Measurements from ENCODE around the gene C4BPA. TPM values are rescaled to one million over a fixed set of nuclear protein-coding genes. Genes with fewer than 3 reads are reported as not detected.

The C4BPA gene
- total RNA-seq, 1 donor from 2014 or later: 0.52 TPM

GRCh38 chr1:207139616-207140015, 35.6 kb downstream of the C4BPA start:
- no peaks in the 10 kb centered on the region for H3K4me1 ChIP-seq (ENCODE audit: control insufficient read depth in 3 of 3, insufficient read depth in 3 of 3, low read length in 3 of 3)
- no peak overlapping the region for H3K9ac ChIP-seq (ENCODE audit: low read depth in 1 of 3, low read length in 3 of 3)
- no peak overlapping the region for H3K27ac ChIP-seq (ENCODE audit: low read depth, low read length)
- no peak overlapping the region for H3K4me3 ChIP-seq (ENCODE audit: low read length in 3 of 3)
- H3K27me3 ChIP-seq (ENCODE audit: control insufficient read depth in 3 of 3, insufficient read depth in 3 of 3, low read length in 3 of 3): no peaks in the 10 kb centered on the region
- no peaks in the 10 kb centered on the region for H3K9me3 ChIP-seq (ENCODE audit: control insufficient read depth in 3 of 3, low read length in 3 of 3)
- H3K36me3 ChIP-seq (ENCODE audit: control insufficient read depth in 3 of 3, insufficient read depth in 3 of 3, low read length in 3 of 3): no peaks in the 10 kb centered on the region

GRCh38 chr1:207140536-207140935, 36.5 kb downstream of the C4BPA start:
- no peak overlapping the region for H3K27ac ChIP-seq (ENCODE audit: low read depth, low read length)
- no peaks in the 10 kb centered on the region for H3K27me3 ChIP-seq (ENCODE audit: control insufficient read depth in 3 of 3, insufficient read depth in 3 of 3, low read length in 3 of 3)
- H3K9ac ChIP-seq (ENCODE audit: low read depth in 1 of 3, low read length in 3 of 3): no peak overlapping the region
- H3K9me3 ChIP-seq (ENCODE audit: control insufficient read depth in 3 of 3, low read length in 3 of 3): no peaks in the 10 kb centered on the region
- no peak overlapping the region for H3K4me3 ChIP-seq (ENCODE audit: low read length in 3 of 3)
- H3K4me1 ChIP-seq (ENCODE audit: control insufficient read depth in 3 of 3, insufficient read depth in 3 of 3, low read length in 3 of 3): no peaks in the 10 kb centered on the region
- no peaks in the 10 kb centered on the region for H3K36me3 ChIP-seq (ENCODE audit: control insufficient read depth in 3 of 3, insufficient read depth in 3 of 3, low read length in 3 of 3)

GRCh38 chr1:207145401-207146058, 41.5 kb downstream of the C4BPA start:
- H3K9me3 ChIP-seq (ENCODE audit: control insufficient read depth in 3 of 3, low read length in 3 of 3): no peaks in the 10 kb centered on the region
- no peaks in the 10 kb centered on the region for H3K4me1 ChIP-seq (ENCODE audit: control insufficient read depth in 3 of 3, insufficient read depth in 3 of 3, low read length in 3 of 3)
- H3K36me3 ChIP-seq (ENCODE audit: control insufficient read depth in 3 of 3, insufficient read depth in 3 of 3, low read length in 3 of 3): no peaks in the 10 kb centered on the region
- H3K27ac ChIP-seq (ENCODE audit: low read depth, low read length): no peak overlapping the region
- H3K4me3 ChIP-seq (ENCODE audit: low read length in 3 of 3): no peak overlapping the region
- H3K27me3 ChIP-seq (ENCODE audit: control insufficient read depth in 3 of 3, insufficient read depth in 3 of 3, low read length in 3 of 3): no peaks in the 10 kb centered on the region
- no peak overlapping the region for H3K9ac ChIP-seq (ENCODE audit: low read depth in 1 of 3, low read length in 3 of 3)

- peaks cover 0 to 4% (median 3%) of the 10 kb centered on the region in 3 donors for H3K36me3 ChIP-seq (ENCODE audit: control insufficient read depth in 3 of 3, insufficient read depth in 3 of 3, low read length in 3 of 3)
- no peaks in the 10 kb centered on the region for H3K4me1 ChIP-seq (ENCODE audit: control insufficient read depth in 3 of 3, insufficient read depth in 3 of 3, low read length in 3 of 3)
- H3K27me3 ChIP-seq (ENCODE audit: control insufficient read depth in 3 of 3, insufficient read depth in 3 of 3, low read length in 3 of 3): no peaks in the 10 kb centered on the region
- H3K4me3 ChIP-seq (ENCODE audit: low read length in 3 of 3): no peak overlapping the region
- H3K9me3 ChIP-seq (ENCODE audit: control insufficient read depth in 3 of 3, low read length in 3 of 3): peaks cover 0 to 2% (median 0%) of the 10 kb centered on the region in 3 donors
- H3K9ac ChIP-seq (ENCODE audit: low read depth in 1 of 3, low read length in 3 of 3): no peak overlapping the region
- no peak overlapping the region for H3K27ac ChIP-seq (ENCODE audit: low read depth, low read length)
Observed at GRCh38 chr1:207151920-207152319, 47.9 kb downstream of the C4BPA start.

- H3K27me3 ChIP-seq (ENCODE audit: control insufficient read depth in 3 of 3, insufficient read depth in 3 of 3, low read length in 3 of 3): no peaks in the 10 kb centered on the region
- no peak overlapping the region for H3K27ac ChIP-seq (ENCODE audit: low read depth, low read length)
- peaks cover 0 to 5% (median 0%) of the 10 kb centered on the region in 3 donors for H3K9me3 ChIP-seq (ENCODE audit: control insufficient read depth in 3 of 3, low read length in 3 of 3)
- H3K36me3 ChIP-seq (ENCODE audit: control insufficient read depth in 3 of 3, insufficient read depth in 3 of 3, low read length in 3 of 3): peaks cover 0 to 4% (median 3%) of the 10 kb centered on the region in 3 donors
- no peak overlapping the region for H3K4me3 ChIP-seq (ENCODE audit: low read length in 3 of 3)
- H3K4me1 ChIP-seq (ENCODE audit: control insufficient read depth in 3 of 3, insufficient read depth in 3 of 3, low read length in 3 of 3): no peaks in the 10 kb centered on the region
- H3K9ac ChIP-seq (ENCODE audit: low read depth in 1 of 3, low read length in 3 of 3): no peak overlapping the region
Observed at GRCh38 chr1:207152792-207153468, 48.9 kb downstream of the C4BPA start.

GRCh38 chr1:207155028-207155427, 51.0 kb downstream of the C4BPA start:
- peaks cover 0 to 4% (median 3%) of the 10 kb centered on the region in 3 donors for H3K36me3 ChIP-seq (ENCODE audit: control insufficient read depth in 3 of 3, insufficient read depth in 3 of 3, low read length in 3 of 3)
- H3K27ac ChIP-seq (ENCODE audit: low read depth, low read length): no peak overlapping the region
- H3K4me3 ChIP-seq (ENCODE audit: low read length in 3 of 3): no peak overlapping the region

GRCh38 chr1:207156095-207156494, 52.1 kb downstream of the C4BPA start:
- H3K9ac ChIP-seq (ENCODE audit: low read depth in 1 of 3, low read length in 3 of 3): no peak overlapping the region
- H3K36me3 ChIP-seq (ENCODE audit: control insufficient read depth in 3 of 3, insufficient read depth in 3 of 3, low read length in 3 of 3): peaks cover 0 to 4% (median 3%) of the 10 kb centered on the region in 3 donors
- H3K27me3 ChIP-seq (ENCODE audit: control insufficient read depth in 3 of 3, insufficient read depth in 3 of 3, low read length in 3 of 3): no peaks in the 10 kb centered on the region
- peaks cover 0 to 5% (median 0%) of the 10 kb centered on the region in 3 donors for H3K9me3 ChIP-seq (ENCODE audit: control insufficient read depth in 3 of 3, low read length in 3 of 3)
- H3K4me1 ChIP-seq (ENCODE audit: control insufficient read depth in 3 of 3, insufficient read depth in 3 of 3, low read length in 3 of 3): no peaks in the 10 kb centered on the region
- H3K27ac ChIP-seq (ENCODE audit: low read depth, low read length): no peak overlapping the region
- H3K4me3 ChIP-seq (ENCODE audit: low read length in 3 of 3): no peak overlapping the region

More at GRCh38 chr1:207155028-207155427, 51.0 kb downstream of the C4BPA start:
- Histone ChIP-seq H3K27me3 (ENCODE audit: control insufficient read depth in 3 of 3, insufficient read depth in 3 of 3, low read length in 3 of 3) (no peaks in the 10 kb centered on the region), H3K4me1 (ENCODE audit: control insufficient read depth in 3 of 3, insufficient read depth in 3 of 3, low read length in 3 of 3) (no peaks in the 10 kb centered on the region), H3K9me3 (ENCODE audit: control insufficient read depth in 3 of 3, low read length in 3 of 3) (peaks cover 0 to 5% (median 0%) of the 10 kb centered on the region in 3 donors), H3K9ac (ENCODE audit: low read depth in 1 of 3, low read length in 3 of 3) (no peak overlapping the region)

GRCh38 chr1:207156826-207157225, 52.8 kb downstream of the C4BPA start:
- H3K27ac ChIP-seq (ENCODE audit: low read depth, low read length): no peak overlapping the region
- H3K9ac ChIP-seq (ENCODE audit: low read depth in 1 of 3, low read length in 3 of 3): no peak overlapping the region
- H3K27me3 ChIP-seq (ENCODE audit: control insufficient read depth in 3 of 3, insufficient read depth in 3 of 3, low read length in 3 of 3): no peaks in the 10 kb centered on the region
- H3K4me1 ChIP-seq (ENCODE audit: control insufficient read depth in 3 of 3, insufficient read depth in 3 of 3, low read length in 3 of 3): no peaks in the 10 kb centered on the region
- H3K36me3 ChIP-seq (ENCODE audit: control insufficient read depth in 3 of 3, insufficient read depth in 3 of 3, low read length in 3 of 3): peaks cover 0 to 4% (median 3%) of the 10 kb centered on the region in 3 donors
- peaks cover 0 to 4% (median 0%) of the 10 kb centered on the region in 3 donors for H3K9me3 ChIP-seq (ENCODE audit: control insufficient read depth in 3 of 3, low read length in 3 of 3)
- no peak overlapping the region for H3K4me3 ChIP-seq (ENCODE audit: low read length in 3 of 3)

- Histone ChIP-seq H3K9ac (ENCODE audit: low read depth in 1 of 3, low read length in 3 of 3) (no peak overlapping the region), H3K27me3 (ENCODE audit: control insufficient read depth in 3 of 3, insufficient read depth in 3 of 3, low read length in 3 of 3) (no peaks in the 10 kb centered on the region), H3K4me1 (ENCODE audit: control insufficient read depth in 3 of 3, insufficient read depth in 3 of 3, low read length in 3 of 3) (no peaks in the 10 kb centered on the region), H3K27ac (ENCODE audit: low read depth, low read length) (no peak overlapping the region), H3K36me3 (ENCODE audit: control insufficient read depth in 3 of 3, insufficient read depth in 3 of 3, low read length in 3 of 3) (no peaks in the 10 kb centered on the region), H3K4me3 (ENCODE audit: low read length in 3 of 3) (no peak overlapping the region), H3K9me3 (ENCODE audit: control insufficient read depth in 3 of 3, low read length in 3 of 3) (no peaks in the 10 kb centered on the region)
Observed at GRCh38 chr1:207164086-207164485, 60.1 kb downstream of the C4BPA start.

- Histone ChIP-seq H3K9ac (ENCODE audit: low read depth in 1 of 3, low read length in 3 of 3) (no peak overlapping the region), H3K27me3 (ENCODE audit: control insufficient read depth in 3 of 3, insufficient read depth in 3 of 3, low read length in 3 of 3) (no peaks in the 10 kb centered on the region), H3K27ac (ENCODE audit: low read depth, low read length) (no peak overlapping the region), H3K4me3 (ENCODE audit: low read length in 3 of 3) (no peak overlapping the region), H3K4me1 (ENCODE audit: control insufficient read depth in 3 of 3, insufficient read depth in 3 of 3, low read length in 3 of 3) (no peaks in the 10 kb centered on the region), H3K9me3 (ENCODE audit: control insufficient read depth in 3 of 3, low read length in 3 of 3) (no peaks in the 10 kb centered on the region), H3K36me3 (ENCODE audit: control insufficient read depth in 3 of 3, insufficient read depth in 3 of 3, low read length in 3 of 3) (no peaks in the 10 kb centered on the region)
Observed at GRCh38 chr1:207172321-207172720, 68.3 kb downstream of the C4BPA start.
